Parathyroid adenoma (tissue), 2 donors: ENCODE data around the gene VEGFB.

Experiments used
- H2AFZ ChIP-seq: fragments of 300-600 bp; sonication (generic); one replicate; pipeline ENCODE4 v1.7.0; 2017; ENCODE audit warnings: antibody characterized with exemption, mild to moderate bottlenecking
- H3K27ac ChIP-seq: fragments of 300-600 bp; sonication (generic); one replicate; pipeline ENCODE4 v1.7.0; 2017
- H3K27me3 ChIP-seq: fragments of 300-600 bp; sonication (generic); one replicate; pipeline ENCODE4 v1.7.0; 2017; ENCODE audit warnings: low read length; ENCODE audit not compliant: control insufficient read depth, insufficient read depth
- H3K36me3 ChIP-seq: fragments of 300-600 bp; sonication (generic); one replicate; pipeline ENCODE4 v1.7.0; 2017; ENCODE audit warnings: low read length; ENCODE audit not compliant: control insufficient read depth, insufficient read depth
- H3K4me1 ChIP-seq: fragments of 300-600 bp; sonication (generic); one replicate; pipeline ENCODE4 v1.7.0; 2017; ENCODE audit warnings: control low read depth
- H3K4me2 ChIP-seq: fragments of 300-600 bp; sonication (generic); one replicate; pipeline ENCODE4 v1.7.0; 2017; ENCODE audit warnings: low read length
- H3K4me3 ChIP-seq: fragments of 300-600 bp; sonication (generic); one replicate; pipeline ENCODE4 v1.7.0; 2017; ENCODE audit warnings: low read depth, low read length
- H3K79me2 ChIP-seq: fragments of 300-600 bp; sonication (generic); one replicate; pipeline ENCODE4 v1.7.0; 2017; ENCODE audit warnings: control low read depth
- H3K9ac ChIP-seq: fragments of 300-600 bp; sonication (generic); one replicate; pipeline ENCODE4 v1.7.0; 2017; ENCODE audit warnings: mild to moderate bottlenecking
- H3K9me3 ChIP-seq: fragments of 300-600 bp; sonication (generic); one replicate; pipeline ENCODE4 v1.7.0; 2017; ENCODE audit warnings: low read length; ENCODE audit not compliant: control insufficient read depth
- TF ChIP-seq, protein P1 (sequence below): fragments of 300-600 bp; sonication (generic); IDR thresholded peaks from one replicate; pipeline ENCODE4 v1.7.0; 2017; ENCODE audit warnings: antibody characterized with exemption, mild to moderate bottlenecking
- donor health status: primary hyperparathyroidism.

VEGFB gene

DNA sequence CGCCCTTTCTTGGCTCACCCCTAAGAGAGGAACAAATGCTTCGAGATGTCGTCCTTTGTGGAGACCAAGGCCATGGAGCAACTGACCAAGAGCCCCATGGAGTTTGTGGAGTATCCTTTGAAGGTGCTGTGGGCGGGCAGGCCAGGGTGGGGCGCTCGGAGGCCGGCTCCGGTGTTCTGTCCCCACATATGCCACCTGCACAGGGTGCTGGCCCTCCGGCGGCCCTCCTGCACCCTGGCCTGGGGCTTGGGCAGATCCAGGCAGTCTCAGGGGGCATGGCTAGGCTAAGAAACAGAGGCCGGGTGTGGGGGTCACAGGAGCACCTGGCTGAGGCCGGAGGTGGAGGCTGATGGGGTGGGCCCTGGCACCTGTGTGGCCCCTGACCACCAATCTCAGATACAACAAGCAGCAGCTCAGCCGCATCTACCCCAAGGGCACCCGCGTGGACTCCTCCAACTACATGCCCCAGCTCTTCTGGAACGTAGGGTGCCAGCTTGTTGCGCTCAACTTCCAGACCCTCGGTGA is 27.2 kb downstream of the VEGFB start:
- Histone ChIP-seq H3K36me3 (no peaks in the 10 kb centered on the region), H3K9ac (no peak overlapping the region), H3K4me3 (no peak overlapping the region), H3K27ac (no peak overlapping the region), H3K27me3 (no peaks in the 10 kb centered on the region), H3K4me2 (no peak overlapping the region), H3K4me1 (no peaks in the 10 kb centered on the region), H3K79me2 (no peaks in the 10 kb centered on the region), H2AFZ (no peak overlapping the region), H3K9me3 (no peaks in the 10 kb centered on the region)
- TF ChIP-seq, protein P1, sequence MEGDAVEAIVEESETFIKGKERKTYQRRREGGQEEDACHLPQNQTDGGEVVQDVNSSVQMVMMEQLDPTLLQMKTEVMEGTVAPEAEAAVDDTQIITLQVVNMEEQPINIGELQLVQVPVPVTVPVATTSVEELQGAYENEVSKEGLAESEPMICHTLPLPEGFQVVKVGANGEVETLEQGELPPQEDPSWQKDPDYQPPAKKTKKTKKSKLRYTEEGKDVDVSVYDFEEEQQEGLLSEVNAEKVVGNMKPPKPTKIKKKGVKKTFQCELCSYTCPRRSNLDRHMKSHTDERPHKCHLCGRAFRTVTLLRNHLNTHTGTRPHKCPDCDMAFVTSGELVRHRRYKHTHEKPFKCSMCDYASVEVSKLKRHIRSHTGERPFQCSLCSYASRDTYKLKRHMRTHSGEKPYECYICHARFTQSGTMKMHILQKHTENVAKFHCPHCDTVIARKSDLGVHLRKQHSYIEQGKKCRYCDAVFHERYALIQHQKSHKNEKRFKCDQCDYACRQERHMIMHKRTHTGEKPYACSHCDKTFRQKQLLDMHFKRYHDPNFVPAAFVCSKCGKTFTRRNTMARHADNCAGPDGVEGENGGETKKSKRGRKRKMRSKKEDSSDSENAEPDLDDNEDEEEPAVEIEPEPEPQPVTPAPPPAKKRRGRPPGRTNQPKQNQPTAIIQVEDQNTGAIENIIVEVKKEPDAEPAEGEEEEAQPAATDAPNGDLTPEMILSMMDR = no peak

DNA sequence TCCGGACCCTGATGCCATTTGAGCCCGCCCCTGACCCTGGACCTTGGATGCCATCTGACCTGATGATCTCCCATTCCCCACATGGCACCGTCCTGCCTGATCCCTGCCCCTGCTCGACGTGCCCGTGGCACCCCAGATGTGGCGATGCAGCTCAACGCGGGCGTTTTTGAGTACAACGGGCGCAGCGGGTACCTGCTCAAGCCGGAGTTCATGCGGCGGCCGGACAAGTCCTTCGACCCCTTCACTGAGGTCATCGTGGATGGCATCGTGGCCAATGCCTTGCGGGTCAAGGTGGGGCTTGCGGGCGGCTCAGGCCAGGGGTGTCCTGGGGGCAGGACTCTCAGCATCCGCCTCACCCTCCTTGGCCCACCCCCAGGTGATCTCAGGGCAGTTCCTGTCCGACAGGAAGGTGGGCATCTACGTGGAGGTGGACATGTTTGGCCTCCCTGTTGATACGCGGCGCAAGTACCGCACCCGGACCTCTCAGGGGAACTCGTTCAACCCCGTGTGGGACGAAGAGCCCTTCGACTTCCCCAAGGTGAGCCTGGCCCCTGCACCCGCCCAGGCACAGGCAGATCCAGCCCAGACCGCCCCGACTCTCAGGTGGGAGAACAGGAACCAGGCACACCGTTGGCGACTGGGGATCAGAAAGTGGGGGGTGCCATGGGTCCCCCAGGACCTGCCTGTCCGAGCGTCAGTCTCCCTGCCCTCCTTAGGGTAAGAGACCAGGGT is 28.1 kb downstream of the VEGFB start:
- Histone ChIP-seq H2AFZ (no peak overlapping the region), H3K9me3 (no peaks in the 10 kb centered on the region), H3K4me1 (no peaks in the 10 kb centered on the region), H3K4me2 (no peak overlapping the region), H3K79me2 (no peaks in the 10 kb centered on the region), H3K9ac (no peak overlapping the region), H3K27me3 (no peaks in the 10 kb centered on the region), H3K36me3 (no peaks in the 10 kb centered on the region), H3K4me3 (no peak overlapping the region), H3K27ac (no peak overlapping the region)
- TF ChIP-seq, protein P1 = no peak

DNA sequence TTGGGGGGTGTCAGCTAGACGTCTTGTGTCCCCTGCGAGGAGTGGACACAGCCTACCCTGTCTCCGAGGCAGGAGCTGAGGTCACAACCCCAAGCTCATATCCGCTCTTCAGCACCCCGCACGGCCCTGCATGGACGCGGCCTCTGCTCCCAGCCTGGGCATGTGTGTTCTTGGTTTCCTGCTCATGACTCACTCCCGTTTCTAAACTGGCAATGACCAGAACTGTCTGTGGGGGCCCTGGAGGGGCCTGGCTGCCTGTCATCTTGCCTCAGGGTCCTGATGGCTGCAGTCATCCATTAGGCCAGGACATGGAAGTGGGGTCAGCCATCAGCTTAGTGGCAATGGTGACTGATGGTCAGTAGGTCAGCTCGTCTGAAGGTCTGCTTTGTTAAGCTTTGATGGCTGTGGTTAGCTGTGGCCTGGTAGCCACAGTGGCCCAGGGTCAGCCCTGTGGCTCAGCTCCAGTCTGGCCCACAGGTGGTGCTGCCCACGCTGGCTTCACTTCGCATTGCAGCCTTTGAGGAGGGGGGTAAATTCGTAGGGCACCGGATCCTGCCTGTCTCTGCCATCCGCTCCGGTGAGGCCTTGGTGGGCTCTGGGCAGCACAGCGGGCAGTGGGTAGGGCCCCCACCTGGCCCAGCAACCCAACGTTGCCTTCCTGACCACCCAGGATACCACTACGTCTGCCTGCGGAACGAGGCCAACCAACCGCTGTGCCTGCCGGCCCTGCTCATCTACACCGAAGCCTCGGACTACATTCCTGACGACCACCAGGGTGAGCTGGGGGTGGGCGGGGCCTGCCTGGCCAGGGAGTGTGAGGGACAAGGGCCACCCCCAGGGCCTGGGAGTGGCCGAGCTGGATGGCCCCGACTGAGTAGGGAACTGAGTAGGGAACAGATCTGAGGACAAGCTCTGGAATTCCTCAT is 28.9 kb downstream of the VEGFB start:
- no peak overlapping the region for H3K9ac ChIP-seq
- H3K36me3 ChIP-seq = no peaks in the 10 kb centered on the region
- peaks cover 7% of the 10 kb centered on the region for H3K4me1 ChIP-seq
- no peaks in the 10 kb centered on the region for H3K9me3 ChIP-seq
- H3K27ac ChIP-seq = no peak overlapping the region
- H3K27me3 ChIP-seq = no peaks in the 10 kb centered on the region
- H3K4me2 ChIP-seq = no peak overlapping the region
- no peak overlapping the region for H2AFZ ChIP-seq
- TF ChIP-seq, protein P1 = no peak
- H3K79me2 ChIP-seq = no peaks in the 10 kb centered on the region
- no peak overlapping the region for H3K4me3 ChIP-seq

DNA sequence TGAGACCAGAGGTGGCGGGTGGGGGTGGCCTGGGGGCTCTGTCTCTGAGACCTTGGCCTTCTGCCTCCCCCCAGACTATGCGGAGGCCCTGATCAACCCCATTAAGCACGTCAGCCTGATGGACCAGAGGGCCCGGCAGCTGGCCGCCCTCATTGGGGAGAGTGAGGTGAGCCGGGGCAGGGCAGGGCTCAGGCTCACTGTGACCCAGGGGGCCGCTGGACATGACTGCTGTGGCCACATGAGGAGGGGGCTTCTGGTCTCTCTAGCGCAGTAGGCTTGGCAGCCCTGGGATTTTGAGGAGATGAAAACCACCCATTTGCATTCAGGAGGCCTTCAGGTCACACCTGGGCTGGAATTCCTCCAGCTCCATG is 29.5 kb downstream of the VEGFB start:
- Histone ChIP-seq H3K4me1 (peaks cover 9% of the 10 kb centered on the region), H3K9ac (no peak overlapping the region), H3K27ac (no peak overlapping the region), H3K36me3 (no peaks in the 10 kb centered on the region), H3K4me3 (no peak overlapping the region), H3K4me2 (no peak overlapping the region), H3K27me3 (no peaks in the 10 kb centered on the region), H3K79me2 (no peaks in the 10 kb centered on the region), H2AFZ (no peak overlapping the region), H3K9me3 (no peaks in the 10 kb centered on the region)
- TF ChIP-seq, protein P1 = no peak
